Cardiac muscle cell (in vitro differentiated cells and primary cell): Measurements from ENCODE around the gene SIX2. TPM values are rescaled to one million over a fixed set of nuclear protein-coding genes. Genes with fewer than 3 reads are reported as not detected.

Experiments
- DNase-seq, 2 donors: peaks; one replicate each; pipeline versions ENCODE4 v3.0.0 to v3.0.0-alpha.2; 2010 to 2017; ENCODE audit warnings: low read depth in 1 of 2, low spot score in 1 of 2
- H3K27ac ChIP-seq: fragments of 200-600 bp; sonication (generic); 2 replicates; pipeline ENCODE4 v1.5.1; 2016
- H3K27me3 ChIP-seq: fragments of 200-600 bp; sonication (generic); 2 replicates; pipeline ENCODE4 v1.6.0; 2016; ENCODE audit warnings: control low read depth
- H3K36me3 ChIP-seq: fragments of 200-600 bp; sonication (generic); 2 replicates; pipeline ENCODE4 v1.5.1; 2016; ENCODE audit warnings: control low read depth
- H3K4me1 ChIP-seq: fragments of 200-600 bp; sonication (generic); 2 replicates; pipeline ENCODE4 v1.8.1; 2017; ENCODE audit warnings: low read depth, mild to moderate bottlenecking, mixed run types
- H3K4me3 ChIP-seq: fragments of 200-600 bp; sonication (generic); 2 replicates; pipeline ENCODE4 v1.5.1; 2016; ENCODE audit warnings: mild to moderate bottlenecking
- H3K9me3 ChIP-seq: fragments of 200-600 bp; sonication (generic); 2 replicates; pipeline ENCODE4 v1.5.1; 2017; ENCODE audit warnings: low read depth, mild to moderate bottlenecking, control low read depth
- CTCF ChIP-seq: IDR thresholded peaks from 2 replicates; pipeline ENCODE4 v1.5.1; 2012; ENCODE audit warnings: low read depth, mild to moderate bottlenecking, low read length
- polyA plus RNA-seq: library from polyadenylated mRNA; unstranded; fragments of >200 nt; fragmentation: Nextera tagmentation; extraction: Ambion mirVana; gene quantifications from 2 replicates; pipeline ENCODE4 v1.2.1, GENCODE V29; 2016
- total RNA-seq: library from RNA; depleted of rRNA; stranded (reverse); fragments of >200 nt; gene quantifications from 2 replicates; pipeline ENCODE4 v1.2.3, GENCODE V29; 2016

SIX2 gene
- total and polyA plus RNA-seq, 2 experiments from 2014 or later = 0.78 to 0.89 TPM

GRCh38 chr2:44959855-44960254, 49.4 kb downstream of the SIX2 start:
- DNase-seq = no peak
- no peak overlapping the region for H3K4me3 ChIP-seq
- peaks cover 97% of the 10 kb centered on the region for H3K27me3 ChIP-seq
- no peaks in the 10 kb centered on the region for H3K36me3 ChIP-seq
- no peak for TF ChIP-seq CTCF
- H3K27ac ChIP-seq = no peak overlapping the region
- H3K9me3 ChIP-seq = no peaks in the 10 kb centered on the region
- H3K4me1 ChIP-seq = no peaks in the 10 kb centered on the region

- TF ChIP-seq CTCF = no peak
- Histone ChIP-seq H3K27ac (no peak overlapping the region), H3K9me3 (no peaks in the 10 kb centered on the region), H3K36me3 (no peaks in the 10 kb centered on the region), H3K4me3 (no peak overlapping the region), H3K27me3 (peaks cover 100% of the 10 kb centered on the region), H3K4me1 (no peaks in the 10 kb centered on the region)
- DNase-seq = no peak
Observed at GRCh38 chr2:44957656-44958327, 51.5 kb downstream of the SIX2 start.

DNA sequence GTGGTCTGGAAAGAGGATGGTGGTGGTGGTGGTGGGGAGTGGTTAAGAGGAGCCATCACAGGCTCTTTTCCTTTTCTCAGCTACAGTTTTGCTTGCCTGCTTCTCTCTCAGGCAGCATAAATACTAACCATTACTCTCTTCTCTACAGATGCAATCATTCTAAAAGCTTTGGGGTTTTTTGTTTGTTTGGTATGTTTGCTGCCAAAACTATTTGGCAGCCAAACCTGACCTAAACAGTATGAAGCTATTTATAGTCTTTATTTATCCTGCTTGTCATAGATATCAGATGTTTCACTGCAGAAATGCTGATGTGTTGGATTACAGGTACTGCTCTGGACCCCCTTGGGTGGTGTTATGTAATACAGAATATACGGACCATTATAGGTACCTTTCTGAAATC, 52.4 kb downstream of the SIX2 start:
- peaks cover 100% of the 10 kb centered on the region for H3K27me3 ChIP-seq
- H3K27ac ChIP-seq = no peak overlapping the region
- no peaks in the 10 kb centered on the region for H3K4me1 ChIP-seq
- no peak overlapping the region for H3K4me3 ChIP-seq
- no peaks in the 10 kb centered on the region for H3K36me3 ChIP-seq
- no peaks in the 10 kb centered on the region for H3K9me3 ChIP-seq
- no peak for DNase-seq
- TF ChIP-seq CTCF = no peak

GRCh38 chr2:44955593-44956392, 53.5 kb downstream of the SIX2 start:
- Histone ChIP-seq H3K36me3 (no peaks in the 10 kb centered on the region), H3K4me3 (peak overlapping the region; percentile 13), H3K9me3 (no peaks in the 10 kb centered on the region), H3K27me3 (peaks cover 100% of the 10 kb centered on the region), H3K4me1 (no peaks in the 10 kb centered on the region), H3K27ac (no peak overlapping the region)
- peak; percentile 72 to 88 for DNase-seq
- TF ChIP-seq CTCF = peak; percentile 85

Other genes starting within 250 kb of the SIX2 start
- not detected in 2 replicates for gene SIX3, start 67.8 kb downstream of the SIX2 start, total RNA-seq
- gene SIX3, start 67.8 kb downstream of the SIX2 start, polyA plus RNA-seq = not detected in 2 replicates